Activated CD4-positive, alpha-beta T cell treated with anti-CD3 and anti-CD28 coated beads, Interleukin-2, amount 50 U/mL, for 1 hour (primary cell): ENCODE measurements around the gene EXOSC2.

Source experiments
- DNase-seq: peaks from one replicate; pipeline ENCODE4 v3.0.0-alpha.2; 2020

Gene EXOSC2

DNA sequence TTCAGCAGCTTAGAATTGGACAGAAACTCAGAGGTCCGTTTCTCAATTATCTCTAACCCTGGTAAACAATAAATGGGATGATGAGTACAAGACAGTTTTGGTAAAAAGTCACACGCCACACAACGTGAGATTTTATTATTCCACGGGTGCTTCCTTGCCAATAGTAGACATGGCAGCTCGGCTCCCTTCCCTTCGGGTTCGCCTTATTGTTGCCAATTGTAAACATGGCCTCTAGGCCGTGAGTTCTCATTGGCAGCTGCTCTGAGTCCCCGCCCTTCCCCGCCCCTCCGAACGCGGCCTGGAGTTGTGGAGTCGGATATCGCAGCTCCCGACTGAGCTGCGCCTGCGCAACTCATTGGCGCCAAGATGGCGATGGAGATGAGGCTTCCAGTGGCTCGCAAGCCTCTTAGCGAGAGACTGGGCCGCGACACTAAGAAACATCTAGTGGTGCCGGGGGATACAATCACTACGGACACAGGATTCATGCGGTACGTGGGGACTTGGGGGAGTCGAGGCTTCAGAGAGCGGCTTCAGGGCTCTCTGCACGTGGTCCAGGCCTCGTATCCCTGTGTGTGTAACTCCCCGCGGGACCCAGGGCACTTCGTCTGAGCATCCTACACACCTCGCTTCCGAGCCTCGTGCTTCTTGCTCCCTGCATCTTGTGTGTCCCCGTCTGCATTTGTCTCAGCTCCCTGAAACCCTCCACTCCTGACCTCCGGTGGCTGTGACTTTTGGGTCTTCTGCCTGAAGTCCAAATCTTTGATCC lies at the start of gene EXOSC2:
TSS of gene EXOSC2 (plus strand) at position 355 of the 766 bp plus-strand sequence. CDS start at position 367, 12 bp downstream.
- peak; percentile 97 for DNase-seq

DNA sequence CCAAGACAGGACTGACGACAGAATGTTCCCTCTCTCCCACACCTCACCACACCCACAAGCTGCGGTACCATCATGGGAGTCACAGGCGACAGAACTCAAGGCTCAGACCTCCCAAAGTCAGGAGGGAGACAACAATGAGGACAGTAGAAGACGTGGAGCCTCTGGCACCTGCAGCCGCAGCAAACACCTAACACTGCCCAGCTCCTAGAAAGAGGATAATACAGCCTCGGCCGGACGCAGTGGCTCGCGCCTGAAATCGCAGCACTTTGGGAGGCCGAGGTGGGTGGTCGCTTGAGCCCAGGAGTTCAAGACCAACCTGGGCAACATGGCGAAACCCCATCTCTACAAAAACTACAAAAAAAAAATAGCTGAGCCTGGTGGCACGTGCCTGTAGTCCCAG lies 42.4 kb upstream of the EXOSC2 start:
- DNase-seq: no peak

DNA sequence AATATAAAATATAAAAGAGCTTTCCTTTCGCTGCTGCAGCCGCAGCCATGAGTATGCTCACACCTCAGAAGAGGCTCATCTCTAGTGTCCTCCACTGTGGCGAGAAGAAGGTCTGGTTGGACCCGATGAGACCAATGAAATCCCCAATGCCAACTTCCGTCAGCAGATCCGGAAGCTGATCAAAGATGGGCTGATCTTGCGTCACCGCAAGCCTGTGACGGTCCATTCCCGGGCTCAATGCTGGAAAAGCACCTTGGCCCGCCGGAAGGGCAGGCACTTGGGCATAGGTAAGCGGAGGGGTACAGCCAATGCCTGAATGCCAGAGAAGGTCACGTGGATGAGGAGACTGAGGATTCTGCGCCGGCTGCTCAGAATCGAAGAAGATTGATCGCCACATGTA lies 41.8 kb upstream of the EXOSC2 start:
- DNase-seq: no peak

- no peak for DNase-seq
These were observed 38.7 kb upstream of the EXOSC2 start for GRCh38 chr9:130654879-130655278.

GRCh38 chr9:130658893-130659698 lies 34.5 kb upstream of the EXOSC2 start:
- no peak for DNase-seq

DNA sequence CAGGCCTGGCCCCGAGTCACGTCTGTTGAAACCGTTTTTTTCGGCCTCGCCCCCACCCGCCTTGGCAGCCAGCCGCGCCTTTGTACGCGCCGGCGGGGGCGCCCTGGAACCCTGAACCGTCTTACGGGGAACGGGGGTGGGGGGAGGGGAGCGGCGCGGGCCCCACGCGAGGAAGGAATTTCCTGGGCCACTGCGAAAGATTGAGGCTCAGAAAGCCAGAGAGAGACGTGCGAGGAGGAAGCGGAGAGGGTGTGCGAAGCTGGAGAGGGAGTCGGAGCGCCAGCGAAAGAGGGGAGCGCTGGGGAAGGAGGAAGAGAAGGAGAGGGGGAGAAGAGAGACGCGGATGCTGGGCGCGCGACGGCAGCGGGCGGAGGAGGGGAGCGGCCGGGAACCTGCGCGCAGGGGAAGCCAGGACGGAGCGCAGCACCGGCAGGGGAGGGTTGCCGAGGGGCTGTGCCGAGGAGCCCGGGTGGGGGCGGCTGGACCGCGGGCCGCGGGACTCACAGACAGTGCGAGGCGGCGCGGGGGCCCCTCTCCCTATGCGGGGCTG lies 33.8 kb upstream of the EXOSC2 start:
- no peak for DNase-seq

DNA sequence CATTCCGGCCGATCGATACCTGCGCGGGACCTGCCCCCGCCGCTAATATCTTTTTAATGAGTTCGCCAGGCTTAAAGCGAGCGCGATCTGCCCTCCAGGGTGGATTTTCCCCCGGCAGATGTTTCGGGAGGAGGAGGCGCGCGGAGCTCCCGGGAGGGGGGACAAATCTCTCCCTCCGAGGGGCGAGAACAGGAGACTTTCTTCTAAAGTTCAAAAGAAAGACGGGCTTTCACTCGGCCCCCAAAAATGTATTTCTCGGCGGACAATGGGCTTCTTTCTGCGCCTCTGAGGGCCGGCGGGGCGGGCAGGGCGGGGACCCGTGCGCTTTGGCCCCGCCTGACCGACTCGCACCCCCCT lies 33.3 kb upstream of the EXOSC2 start:
- DNase-seq: no peak

- DNase-seq: no peak
These were observed 32.7 kb upstream of the EXOSC2 start for GRCh38 chr9:130660683-130661450.

- DNase-seq: no peak
These were observed 32.0 kb upstream of the EXOSC2 start for GRCh38 chr9:130661451-130662098.

DNA sequence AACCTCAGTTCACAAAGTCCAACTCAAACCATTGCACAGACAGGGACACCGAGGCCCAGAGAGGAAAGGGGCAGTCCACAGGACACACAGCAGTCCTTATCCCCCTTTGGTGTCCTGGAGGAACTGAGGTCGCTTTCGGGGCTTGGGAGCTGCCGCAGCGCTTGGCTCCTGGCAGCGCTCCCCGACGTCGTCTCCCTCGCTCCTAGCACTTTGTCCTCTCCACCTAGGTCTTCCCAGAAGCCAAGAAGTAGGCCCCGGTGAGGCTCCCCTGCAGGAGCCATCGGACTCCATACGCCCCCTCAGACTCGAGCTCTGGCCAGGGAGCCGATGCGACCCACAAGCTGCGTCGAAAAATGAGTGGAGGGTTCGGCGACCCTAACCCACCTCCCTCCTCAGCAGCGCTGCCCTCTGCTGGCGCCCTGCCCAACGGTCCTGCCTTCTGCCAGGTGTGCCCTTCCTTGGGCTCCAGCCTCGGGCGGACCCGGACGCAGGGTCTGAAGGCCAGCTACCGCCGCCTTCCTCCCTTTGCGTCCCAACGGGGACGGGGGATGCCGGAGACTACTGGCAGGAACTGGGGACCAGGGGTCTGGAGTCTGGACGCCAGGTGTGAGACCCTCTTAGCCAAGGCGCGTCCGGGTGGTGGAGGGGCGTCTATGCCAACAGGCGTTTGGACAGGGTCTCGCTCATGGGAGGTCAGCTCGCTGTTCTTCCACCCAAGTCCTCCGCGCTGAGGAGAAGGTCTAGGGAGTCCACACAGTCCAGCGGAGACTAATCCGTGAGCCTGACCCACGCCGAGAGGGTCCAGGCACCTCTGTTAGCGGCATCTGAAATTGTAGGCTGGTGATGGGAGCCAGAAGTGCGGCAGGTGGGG lies 31.2 kb upstream of the EXOSC2 start:
- DNase-seq: no peak

- no peak for DNase-seq
These were observed 30.7 kb upstream of the EXOSC2 start for GRCh38 chr9:130662970-130663257.

DNA sequence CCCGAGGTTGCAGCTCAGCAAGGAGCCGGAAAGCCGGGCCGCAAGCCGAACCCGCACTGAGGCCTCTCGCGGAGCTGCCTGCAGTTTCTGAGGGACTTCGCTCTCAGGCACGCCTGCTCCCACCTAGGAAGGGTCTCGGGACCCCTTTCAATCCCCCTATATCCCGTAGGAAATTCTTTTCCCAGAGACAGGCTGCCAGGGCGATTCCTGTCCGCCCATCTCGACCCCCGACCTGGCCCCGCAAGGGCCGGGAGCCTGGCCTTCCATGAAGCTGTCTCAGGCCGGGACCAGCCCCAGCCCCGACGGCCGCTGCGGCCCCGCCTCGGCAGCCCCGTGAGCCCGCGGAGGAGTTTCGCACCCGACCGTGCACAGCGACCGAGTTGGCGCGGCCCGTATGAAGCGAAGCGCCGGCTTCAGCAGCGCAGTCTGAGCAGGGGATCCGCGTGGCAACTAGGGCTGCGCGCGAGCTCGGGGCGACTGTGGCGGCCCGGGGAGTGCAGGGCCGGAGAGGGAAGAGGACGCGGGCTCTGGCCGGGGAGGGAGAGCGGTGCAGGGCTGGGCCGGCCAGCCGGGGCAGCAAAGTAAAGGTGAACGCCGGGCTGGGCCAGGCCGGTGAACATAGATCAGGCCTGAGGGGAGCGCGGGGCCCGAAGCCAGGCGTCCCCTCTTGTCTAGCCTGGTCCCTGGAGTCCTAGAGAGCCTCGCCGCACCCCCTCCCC lies 30.2 kb upstream of the EXOSC2 start:
- peak; percentile 10 for DNase-seq

GRCh38 chr9:130663977-130664250 lies 29.7 kb upstream of the EXOSC2 start:
- DNase-seq: no peak

DNA sequence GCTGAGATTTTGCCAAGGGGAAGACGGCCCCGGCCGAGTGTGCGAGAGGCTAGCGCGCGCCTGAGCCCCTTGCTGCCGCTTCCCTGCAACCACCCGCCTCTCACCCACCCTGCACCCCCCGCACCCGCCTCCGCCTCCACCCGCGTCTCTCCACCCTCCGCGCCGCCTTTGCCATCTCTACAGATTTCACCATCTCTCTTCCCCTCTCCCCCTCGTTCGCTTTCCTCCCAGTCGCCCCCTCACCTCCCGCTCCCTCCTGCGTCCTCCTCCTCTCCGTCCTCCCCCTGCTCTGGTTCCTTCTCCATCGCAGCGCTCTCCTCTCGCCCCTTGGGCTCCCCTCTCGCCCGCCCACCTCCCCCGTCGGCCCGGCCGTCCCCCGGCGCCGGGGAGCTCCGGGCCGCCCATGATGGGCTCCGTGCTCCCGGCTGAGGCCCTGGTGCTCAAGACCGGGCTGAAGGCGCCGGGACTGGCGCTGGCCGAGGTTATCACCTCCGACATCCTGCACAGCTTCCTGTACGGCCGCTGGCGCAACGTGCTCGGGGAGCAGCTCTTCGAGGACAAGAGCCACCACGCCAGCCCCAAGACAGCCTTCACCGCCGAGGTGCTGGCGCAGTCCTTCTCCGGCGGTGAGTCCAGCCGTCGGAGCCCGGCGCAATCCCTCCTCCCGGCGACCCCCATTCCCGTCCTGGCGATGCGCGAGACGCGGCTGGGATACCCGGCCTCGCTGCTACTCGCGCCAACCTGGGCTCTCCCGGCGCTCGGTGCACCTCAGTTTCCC lies 29.1 kb upstream of the EXOSC2 start, which contains the start of gene PRDM12:
TSS of gene PRDM12 (plus strand) at position 344 of the 778 bp plus-strand sequence. CDS start at position 404, 60 bp downstream.
- DNase-seq: no peak

DNA sequence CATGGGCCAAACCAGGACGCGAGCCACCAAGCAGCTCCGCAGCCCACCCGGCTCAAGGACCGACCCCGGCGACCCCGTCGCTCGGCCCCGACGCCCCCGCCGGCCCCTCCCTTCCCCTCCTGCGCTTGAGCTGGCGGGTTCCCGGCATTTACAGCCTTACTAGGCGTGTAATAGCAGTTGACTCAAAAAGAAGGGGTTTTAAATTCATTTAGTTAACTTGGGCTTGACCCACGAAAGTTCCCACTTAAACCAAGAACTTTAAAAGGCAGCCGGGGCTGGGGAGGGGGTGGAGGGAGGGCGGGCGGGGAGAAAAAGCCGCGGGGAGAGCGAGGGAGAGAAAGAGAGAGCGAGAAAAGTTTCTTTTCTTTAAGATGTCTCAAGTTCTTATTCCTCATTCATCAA lies 28.6 kb upstream of the EXOSC2 start:
- DNase-seq: no peak

GRCh38 chr9:130665431-130666392 lies 27.9 kb upstream of the EXOSC2 start:
- no peak for DNase-seq

- no peak for DNase-seq
These were observed 27.0 kb upstream of the EXOSC2 start for GRCh38 chr9:130666393-130667119.

DNA sequence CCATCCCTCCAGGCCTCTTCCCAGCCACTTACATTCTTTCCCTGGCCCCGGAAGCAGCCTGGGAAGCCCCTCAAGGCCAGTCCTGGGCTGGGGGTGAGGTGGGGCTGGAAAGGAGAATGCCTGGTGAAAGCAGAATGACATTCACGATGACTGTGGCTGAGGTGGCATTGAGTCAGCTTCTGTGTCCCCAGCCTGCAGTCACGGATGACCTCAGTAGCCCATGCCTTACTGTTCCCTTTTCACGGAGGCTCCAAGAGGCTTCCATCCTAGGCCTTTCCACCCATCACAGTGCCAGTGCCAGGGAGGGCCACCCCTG lies 26.5 kb upstream of the EXOSC2 start:
- no peak for DNase-seq

DNA sequence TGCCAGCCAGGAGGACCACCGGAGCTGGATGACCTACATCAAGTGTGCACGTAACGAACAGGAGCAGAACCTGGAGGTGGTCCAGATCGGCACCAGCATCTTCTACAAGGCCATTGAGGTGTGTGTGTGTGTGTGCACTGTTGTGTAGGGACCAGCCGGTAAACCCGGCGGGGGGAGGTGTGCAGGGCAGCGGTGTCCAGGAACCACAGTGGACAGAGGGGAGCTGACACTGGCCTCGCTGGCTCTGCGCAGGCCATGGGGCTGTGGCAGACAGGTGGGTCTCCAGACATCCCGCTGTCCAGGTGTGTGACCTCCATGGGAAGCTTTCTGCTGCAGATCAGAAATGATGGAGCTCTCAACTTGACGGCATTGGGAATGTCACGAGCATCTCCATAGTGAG lies 25.4 kb upstream of the EXOSC2 start:
- DNase-seq: no peak
